Retina (tissue), 1 donor: ENCODE results near the gene UBASH3B.
A peak's percentile ranks its signal among the peaks of the same experiment; 100 is the strongest.
"Not testable (repeated sequence)": the region's sequence is repeated elsewhere in the genome, so short reads cannot be mapped to it uniquely, and the experiment has no call there.

ENCODE experiments used
- DNase-seq: peaks from one replicate; pipeline ENCODE4 v3.0.0-alpha.2; 2016

Gene UBASH3B

GRCh38 chr11:122863154-122863553, 207.6 kb downstream of the UBASH3B start:
- not testable (repeated sequence) for DNase-seq

- peak; percentile 45 for DNase-seq
These were observed 208.3 kb downstream of the UBASH3B start for GRCh38 chr11:122863704-122864326.
